SK-N-SH (cell line): ENCODE data around the gene WNT3.

Source experiments
- CTCF ChIP-seq: fragments of 200-600 bp; sonication (generic); IDR thresholded peaks from 2 replicates; pipeline ENCODE4 v1.6.1; 2017; ENCODE audit warnings: antibody characterized with exemption, mild to moderate bottlenecking, moderate library complexity
- MAX ChIP-seq: IDR thresholded peaks from 2 replicates; pipeline ENCODE4 v1.4.0; 2012; ENCODE audit warnings: low read depth
- POLR2AphosphoS5 ChIP-seq: IDR thresholded peaks from 2 replicates; pipeline ENCODE4 v1.6.1; 2012; ENCODE audit warnings: low read depth, low read length
- RAD21 ChIP-seq: IDR thresholded peaks from 2 replicates; pipeline ENCODE4 v1.6.1; 2012; ENCODE audit warnings: mild to moderate bottlenecking, low read length

DNA sequence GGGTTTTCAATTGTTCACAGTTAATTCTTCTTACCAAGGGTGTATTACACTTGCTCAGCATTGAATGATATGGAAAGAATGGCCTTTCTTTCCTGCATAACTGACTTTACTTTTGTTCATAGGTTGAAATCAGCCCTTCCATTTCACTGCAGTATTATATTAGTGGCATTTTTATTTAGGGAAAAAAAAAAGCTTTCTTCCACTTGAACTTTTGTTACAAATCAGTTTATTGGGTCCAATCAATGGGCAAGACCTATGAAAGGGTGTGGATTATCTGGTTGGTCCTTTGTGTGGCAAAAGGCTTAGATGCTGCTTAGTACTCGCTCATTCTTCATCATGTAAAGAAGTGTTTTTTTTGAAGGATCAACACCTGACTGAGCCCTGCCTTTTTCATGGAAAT, 74.1 kb downstream of the WNT3 start:
- no peak for TF ChIP-seq RAD21
- no peak for TF ChIP-seq MAX
- TF ChIP-seq POLR2AphosphoS5 = no peak
- TF ChIP-seq CTCF = no peak
